Activated T-cell treated with anti-CD3 and anti-CD28 coated beads, Interleukin-2, amount 50 U/mL, for 1 hour (primary cell): ENCODE results near the gene INO80E.
"Not testable (repeated sequence)": the region's sequence is repeated elsewhere in the genome, so short reads cannot be mapped to it uniquely, and the experiment has no call there.

Experiments used
- DNase-seq: peaks from one replicate; pipeline ENCODE4 v3.0.0-alpha.2; 2020

INO80E gene, protein sequence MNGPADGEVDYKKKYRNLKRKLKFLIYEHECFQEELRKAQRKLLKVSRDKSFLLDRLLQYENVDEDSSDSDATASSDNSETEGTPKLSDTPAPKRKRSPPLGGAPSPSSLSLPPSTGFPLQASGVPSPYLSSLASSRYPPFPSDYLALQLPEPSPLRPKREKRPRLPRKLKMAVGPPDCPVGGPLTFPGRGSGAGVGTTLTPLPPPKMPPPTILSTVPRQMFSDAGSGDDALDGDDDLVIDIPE

DNA sequence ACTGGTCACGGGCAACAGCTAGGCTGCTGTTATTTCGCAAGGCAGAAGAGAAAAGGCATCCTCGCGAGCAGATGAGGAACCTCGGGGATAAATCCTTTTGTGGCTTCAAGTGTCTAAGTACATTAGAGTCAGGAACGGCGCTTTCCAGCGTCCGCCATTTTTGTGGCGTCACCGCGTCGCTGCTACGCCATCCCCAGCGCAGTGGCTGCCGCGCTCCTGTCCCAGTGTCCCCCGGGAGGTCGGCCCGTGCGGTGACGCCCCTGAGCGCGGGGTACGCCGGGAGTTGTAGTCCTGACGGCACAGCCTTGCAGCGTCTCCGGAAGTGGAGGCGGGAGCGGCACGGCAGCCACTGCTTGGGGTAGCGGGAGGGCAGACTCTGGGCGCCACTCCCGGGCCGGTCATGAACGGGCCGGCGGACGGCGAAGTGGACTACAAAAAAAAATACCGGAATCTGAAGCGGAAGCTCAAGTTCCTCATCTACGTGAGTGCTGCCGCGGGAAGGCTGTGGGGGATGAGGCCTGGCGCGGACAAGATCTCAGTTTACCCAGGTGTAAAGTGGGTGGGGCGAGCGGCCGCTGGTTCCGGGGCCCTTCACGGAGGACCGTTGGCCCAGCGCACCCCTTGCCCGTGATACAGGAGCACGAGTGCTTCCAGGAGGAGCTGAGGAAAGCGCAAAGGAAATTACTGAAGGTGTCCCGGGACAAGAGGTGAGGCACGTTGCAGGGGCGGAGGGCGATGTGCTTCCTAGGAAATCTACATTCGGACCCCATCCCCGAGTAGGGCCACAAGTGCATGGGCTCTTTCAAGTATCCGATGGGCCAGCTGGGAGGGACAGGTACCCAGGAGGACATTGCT, at the start of gene INO80E:
INO80E (plus strand) TSS at position 331 of the 855 bp plus-strand sequence; CDS start at position 401, 70 bp downstream.
- peak; percentile 99 for DNase-seq

DNA sequence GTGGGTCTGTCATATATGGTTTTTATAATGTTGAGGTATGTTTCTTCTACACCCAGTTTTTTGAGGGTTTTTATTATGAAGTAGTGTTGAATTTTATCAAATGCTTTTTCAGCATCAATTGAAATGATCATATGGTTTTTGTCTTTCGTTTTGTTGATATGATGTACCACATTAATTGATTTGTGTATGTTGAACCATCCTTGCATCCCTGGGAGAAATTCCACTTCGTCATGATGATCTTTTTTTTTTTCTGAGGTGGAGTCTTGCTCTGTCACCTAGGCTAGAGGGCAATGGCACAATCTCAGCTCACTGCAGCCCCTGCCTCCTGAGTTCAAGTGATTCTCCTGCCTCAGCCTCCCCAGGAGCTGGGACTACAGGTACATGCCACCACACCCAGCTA, 48.1 kb upstream of the INO80E start:
- DNase-seq: no peak

DNA sequence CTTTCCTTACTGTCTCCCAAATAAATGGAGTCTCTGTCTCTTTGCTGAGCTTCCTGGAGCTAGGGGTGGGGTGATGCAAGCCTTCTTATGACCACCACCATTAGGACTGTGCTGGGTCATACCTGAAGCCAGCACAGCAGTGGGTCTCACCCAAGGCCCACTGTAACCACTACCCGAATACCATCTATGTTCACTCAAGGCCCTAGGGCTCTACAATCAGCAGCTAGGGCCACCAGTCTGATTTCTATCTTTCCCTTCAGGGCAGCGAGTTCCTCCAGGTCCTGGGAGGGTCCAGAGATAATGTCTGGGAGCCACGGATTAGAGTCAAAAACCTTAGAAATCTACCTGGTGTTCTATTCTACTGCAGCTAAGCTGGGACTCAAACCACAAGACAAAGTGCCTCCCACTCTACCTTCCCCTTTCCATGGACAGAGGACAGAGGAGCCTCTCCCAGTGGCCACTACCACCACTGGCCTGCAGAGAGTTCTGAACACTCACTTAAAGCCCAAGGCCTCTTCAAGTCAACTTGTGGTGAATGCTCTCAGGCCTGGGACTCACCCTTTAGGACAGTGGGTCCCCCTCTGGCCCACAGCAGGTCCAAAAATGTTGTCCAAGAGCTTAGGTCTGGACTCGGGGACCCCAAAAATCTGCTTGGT, 45.1 kb upstream of the INO80E start:
- no peak for DNase-seq

DNA sequence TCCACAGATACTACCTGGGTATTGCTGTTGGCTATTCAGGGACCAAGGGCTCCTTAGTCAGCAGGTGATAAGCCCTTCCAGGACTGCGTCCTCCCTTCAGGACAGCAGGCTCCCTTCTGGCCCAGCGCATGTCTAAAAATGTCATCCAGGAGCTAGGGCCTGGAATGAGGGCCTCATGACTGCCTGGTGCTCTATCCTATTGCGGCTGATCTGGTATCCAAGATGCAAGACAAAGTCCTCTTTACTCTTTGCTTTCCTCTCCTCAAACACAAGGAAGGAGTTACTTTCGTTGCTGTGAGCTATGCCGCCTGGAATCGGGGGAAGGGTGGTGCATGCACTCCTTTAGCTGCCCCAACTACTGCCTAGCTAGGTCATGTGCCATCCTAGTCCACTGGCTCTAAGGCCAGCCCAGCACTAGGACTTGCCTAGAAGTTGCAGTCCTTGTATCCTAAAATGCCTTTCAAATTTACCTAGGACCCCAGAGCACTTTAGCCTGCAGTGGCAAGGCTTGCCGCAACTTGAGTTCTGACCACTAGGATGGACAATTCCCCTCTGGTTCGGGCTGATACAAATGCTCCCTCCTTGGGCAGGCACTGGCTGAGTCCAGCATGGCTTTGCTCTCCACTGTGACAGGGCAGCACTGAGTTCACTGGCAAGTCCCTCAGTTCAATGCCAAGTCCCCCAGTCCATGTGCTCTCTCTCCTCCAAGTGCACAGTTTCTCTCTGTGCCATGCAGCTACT, 44.2 kb upstream of the INO80E start:
- DNase-seq: no peak

DNA sequence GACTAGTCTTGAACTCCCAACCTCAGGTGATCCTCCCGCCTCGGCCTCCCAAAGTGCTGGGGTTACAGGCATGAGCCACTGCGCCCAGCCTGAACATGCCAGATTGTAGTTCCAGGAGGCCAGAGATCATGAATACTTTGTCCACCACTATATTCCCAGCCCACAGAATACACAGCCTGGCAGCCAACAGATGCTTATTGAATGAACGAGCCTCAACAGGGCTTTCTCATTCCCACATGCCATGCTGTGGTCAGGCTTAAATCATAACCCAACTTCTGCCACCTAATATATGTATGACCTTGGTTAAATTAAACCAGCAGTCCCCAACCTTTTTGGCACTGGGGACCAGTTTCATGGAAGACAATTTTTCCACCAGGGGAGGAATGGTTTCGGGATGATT, 37.3 kb upstream of the INO80E start:
- DNase-seq: no peak

DNA sequence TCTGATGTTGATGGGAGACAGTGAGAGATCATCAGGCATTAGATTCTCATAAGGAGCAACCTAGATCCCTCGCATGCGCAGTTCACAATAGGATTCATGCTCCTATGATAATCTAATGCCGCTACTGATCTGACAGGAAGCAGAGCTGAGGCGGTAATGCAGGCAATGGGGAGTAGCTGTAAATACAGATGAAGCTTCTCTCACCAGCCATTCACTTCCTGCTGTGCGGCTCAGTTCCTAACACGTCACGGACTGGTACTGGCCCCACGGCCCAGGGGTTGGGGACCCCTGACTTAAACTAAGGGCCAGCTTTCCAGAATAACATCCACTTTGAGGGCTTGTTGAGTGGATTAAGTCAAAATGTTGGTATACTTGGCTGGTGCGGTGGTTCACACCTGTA, 36.7 kb upstream of the INO80E start:
- no peak for DNase-seq

DNA sequence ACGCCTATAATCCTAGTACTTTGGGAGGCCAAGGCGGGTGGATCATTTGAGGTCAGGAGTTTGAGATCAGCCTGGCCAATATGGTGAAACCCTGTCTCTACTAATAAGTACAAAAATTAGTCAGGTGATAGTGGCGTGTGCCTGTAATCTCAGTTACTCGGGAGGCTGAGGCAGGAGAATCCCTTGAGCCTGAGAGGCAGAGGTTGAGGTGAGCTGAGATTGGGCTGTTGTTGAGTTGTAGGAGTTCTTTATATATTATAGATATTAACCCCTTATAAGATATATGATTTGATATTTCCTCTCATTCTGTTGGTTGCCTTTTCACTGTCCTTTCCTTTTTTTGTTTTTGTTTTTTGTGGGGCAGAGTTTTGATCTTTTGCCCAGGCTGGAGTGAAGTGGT, 36.2 kb upstream of the INO80E start:
- not testable (repeated sequence) for DNase-seq

DNA sequence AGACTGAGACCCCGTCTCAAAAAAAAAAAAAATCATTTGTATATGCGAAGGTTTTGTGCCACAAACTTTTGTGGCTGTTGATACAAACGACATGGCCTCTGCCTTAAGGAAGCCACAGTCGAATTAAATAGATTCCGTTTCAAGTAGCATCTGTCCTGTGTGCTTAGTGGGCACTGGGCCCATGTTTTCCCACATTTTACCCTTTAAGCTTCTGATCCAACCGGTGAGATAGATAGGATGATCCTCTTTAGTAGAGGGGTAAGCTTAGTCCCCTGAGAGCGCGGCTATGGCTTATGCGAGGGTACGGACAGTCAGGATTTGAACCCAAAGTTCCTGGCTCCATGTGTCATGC, 34.9 kb upstream of the INO80E start:
- DNase-seq: no peak

DNA sequence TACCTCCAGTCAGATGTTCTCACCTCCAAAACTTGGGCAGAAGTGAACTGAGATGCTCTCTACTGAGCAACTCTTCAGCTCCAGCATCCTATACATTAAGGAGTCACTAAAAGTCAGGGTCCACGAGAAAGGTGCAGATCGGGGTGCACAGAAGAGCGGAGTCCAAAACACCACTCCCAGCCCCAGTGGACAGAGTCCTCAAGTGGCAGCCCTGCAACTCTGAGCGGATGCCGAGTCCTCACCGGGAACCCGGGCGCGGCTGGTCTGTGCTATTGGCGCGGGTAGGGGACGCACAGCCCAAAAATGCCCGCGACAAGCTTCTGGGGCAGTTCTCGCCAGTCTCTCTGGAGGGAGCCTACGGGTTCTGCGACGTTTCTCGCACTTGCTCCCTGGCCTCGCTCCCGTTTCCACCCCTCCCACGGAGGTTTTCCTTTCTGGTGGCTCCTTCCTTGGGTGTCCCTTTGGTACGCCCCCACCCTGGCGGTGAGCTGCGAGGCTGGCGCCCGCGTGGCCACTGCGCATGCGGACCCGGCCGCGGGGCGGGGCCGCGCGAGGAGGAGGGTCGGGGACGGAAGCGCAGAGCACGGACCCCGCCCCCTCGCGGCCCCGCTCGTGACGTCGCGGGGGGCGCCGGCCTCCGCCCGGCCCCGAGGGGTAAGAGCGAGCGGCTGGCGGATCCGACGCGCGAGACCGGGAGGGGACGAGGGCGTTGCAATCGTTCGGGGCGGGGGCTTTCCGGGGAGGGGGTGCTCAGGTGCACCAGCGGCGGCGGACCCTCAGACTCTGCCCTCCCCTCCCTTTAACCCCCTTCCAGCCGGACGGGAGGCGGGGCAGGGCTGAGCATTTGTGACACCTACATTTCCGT, 34.3 kb upstream of the INO80E start, which contains the start of gene TMEM219:
TMEM219 (plus strand) TSS at position 601 of the 865 bp plus-strand sequence. CDS start 1,065 bp downstream, outside the sequence.
- DNase-seq: peak; percentile 98

DNA sequence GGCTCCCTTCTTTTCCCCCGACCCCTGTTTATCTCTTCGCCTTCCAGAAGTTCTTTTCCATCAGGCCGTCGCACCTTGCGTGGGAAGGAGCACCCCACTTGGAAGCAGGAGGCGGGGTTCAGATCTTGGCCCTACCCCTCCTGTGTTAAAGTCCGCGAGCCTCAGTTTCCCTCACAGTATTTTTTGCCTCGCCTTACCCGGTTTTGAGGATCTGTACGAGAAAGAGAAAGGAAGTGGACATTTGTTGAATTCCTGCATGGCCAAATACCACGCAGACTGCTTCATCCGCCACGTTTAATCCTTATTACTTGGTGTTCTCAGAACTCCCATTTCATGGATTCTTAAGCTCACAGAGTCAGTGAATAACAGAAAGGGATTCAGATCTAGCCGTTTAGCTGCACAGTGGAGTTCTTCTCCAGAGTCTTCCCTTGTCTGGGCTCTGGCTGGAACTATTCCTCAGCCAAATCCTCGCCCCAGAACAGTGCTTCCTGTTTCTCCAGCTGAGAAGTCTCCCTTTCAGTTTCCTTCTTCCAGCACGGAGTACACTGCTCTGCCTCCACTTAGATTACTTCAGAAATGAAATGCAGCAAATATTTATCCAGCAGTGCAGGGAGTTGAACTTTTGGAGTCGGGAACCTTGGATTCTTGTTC, 33.6 kb upstream of the INO80E start:
- no peak for DNase-seq

DNA sequence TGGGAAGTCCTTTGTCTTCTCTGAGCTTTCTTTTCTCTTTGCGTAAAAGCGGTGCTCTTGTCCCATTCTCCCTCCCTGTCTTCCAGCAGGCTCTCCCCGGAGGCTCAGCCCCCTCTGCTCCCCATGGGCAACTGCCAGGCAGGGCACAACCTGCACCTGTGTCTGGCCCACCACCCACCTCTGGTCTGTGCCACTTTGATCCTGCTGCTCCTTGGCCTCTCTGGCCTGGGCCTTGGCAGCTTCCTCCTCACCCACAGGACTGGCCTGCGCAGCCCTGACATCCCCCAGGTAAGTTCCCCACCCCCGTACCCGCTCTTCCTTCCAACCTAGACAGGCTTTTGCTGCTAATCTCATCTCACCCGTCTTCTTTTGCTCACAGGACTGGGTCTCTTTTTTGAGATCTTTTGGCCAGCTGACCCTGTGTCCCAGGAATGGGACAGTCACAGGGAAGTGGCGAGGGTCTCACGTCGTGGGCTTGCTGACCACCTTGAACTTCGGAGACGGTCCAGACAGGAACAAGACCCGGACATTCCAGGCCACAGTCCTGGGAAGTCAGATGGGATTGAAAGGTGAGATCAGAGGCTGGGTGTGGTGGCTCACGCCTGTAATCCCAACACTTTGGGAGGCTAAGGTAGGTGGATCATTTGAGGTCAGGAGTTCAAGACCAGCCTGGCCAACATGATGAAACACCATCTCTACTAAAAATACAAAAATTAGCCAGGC, 32.9 kb upstream of the INO80E start:
- DNase-seq: no peak

DNA sequence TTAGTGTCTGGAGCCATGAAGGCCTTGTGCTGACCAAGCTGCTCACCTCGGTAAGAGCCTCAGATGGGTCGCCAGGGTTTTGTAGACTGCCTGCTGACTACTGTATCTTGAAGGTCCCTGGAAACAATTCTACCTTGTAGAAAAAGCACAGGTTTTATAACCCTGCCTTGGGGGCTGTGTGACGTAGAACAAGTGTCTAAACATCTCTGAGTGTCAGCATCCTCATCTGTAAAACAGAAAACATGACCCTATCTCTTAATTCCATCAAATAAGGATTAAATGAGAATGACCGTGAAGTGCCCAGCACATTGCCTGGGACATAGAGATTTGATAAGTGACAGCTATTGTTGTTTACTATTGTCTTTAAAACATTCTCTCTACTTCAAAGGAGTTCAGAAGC, 27.8 kb upstream of the INO80E start:
- no peak for DNase-seq

DNA sequence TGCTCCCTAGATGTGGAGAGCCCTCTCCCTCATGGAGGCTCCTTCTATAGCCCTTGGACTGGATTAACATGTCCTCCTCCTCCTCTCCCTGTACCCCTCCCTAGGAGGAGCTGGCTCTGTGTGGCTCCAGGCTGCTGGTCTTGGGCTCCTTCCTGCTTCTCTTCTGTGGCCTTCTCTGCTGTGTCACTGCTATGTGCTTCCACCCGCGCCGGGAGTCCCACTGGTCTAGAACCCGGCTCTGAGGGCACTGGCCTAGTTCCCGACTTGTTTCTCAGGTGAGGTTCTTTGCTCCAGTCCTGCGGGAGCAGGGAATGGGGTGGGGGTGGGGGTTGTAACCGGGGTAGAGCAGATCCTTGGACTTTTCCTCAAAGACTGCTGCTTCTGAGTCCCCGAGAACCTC, 24.7 kb upstream of the INO80E start:
- no peak for DNase-seq

DNA sequence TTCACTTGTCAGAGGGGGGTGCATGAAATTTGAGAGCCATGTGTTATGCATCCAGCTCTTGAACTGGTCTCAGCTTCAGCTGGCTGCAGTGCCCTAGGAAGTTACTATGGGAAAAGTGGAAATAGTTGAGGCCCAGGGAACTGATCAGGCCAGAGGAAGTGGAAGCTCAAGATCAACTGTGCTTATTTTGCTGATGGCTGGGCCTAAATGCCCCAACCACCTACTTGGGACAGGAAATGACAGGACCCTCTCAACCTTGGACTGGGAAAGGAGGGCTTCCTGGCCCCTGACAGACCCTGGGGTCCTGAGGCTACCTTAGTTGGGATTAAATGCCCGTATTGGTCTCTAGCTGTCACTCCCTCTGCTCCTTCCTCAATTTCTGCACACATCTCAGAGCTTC, 23.5 kb upstream of the INO80E start:
- no peak for DNase-seq

DNA sequence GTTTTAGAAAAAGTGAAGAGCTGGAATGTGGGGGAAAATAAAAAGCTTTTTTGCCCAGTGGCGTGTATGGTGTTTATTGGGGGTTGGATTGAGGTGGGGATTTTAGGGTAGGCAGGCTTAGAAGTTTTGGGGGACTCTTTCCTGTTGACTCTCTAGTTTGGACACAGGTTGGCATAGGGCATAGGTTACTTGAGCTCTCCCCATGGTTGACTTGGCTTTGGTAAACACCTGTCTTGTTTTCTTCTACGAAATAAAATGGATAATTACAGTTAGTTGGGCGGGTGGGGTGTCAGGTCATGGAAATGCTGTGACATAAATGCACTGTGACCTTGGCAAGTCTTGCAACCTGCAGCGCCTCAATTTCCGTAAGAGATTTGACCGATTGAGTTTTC, 23.1 kb upstream of the INO80E start:
- DNase-seq: no peak

DNA sequence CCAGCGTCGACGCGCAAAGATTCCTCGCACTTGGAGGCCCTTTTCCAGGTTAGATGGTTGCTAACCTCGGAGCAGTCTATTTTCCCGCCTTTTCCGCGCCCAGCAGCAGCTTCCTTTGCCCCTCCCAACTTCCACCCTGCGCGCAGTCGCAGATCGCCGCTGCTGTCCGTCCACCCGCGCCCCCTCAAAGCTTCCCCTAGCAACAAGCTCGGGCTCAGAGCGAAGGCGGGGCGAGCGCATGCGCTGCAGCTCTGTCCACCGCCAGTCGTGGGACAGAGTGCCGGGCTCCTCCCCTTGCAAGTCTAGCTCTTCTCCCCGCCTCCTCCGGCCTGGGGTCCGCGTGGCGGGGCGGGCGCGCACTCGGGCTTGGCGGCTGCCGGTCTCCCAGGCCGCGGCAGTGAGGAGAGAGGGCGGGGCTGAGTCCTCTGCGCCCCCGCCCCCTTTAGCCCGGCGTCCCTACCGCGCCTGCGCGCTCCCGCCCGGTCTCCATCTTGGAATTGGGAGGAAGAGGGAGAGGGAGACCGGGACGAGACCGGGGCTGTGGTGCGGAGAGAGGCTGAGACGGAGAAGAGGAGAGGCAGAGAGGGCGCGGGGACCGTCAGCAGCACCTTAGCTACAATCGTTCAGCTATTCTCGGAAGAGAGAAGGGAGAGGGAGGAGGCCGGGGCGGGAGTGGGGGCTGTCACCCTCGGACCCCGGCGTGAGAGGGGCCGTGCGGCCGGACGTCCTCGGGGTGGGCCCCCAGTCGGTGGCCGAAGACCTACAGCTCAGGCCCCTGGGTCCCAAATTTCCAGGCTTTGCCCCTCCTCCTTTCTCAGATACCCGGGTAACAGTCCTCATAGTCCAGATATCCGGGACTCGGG, 22.4 kb upstream of the INO80E start, which contains the start of gene TAOK2:
TAOK2 (plus strand) TSS at position 485 of the 863 bp plus-strand sequence. CDS start 3,905 bp downstream, outside the sequence.
- peak; percentile 90 for DNase-seq

DNA sequence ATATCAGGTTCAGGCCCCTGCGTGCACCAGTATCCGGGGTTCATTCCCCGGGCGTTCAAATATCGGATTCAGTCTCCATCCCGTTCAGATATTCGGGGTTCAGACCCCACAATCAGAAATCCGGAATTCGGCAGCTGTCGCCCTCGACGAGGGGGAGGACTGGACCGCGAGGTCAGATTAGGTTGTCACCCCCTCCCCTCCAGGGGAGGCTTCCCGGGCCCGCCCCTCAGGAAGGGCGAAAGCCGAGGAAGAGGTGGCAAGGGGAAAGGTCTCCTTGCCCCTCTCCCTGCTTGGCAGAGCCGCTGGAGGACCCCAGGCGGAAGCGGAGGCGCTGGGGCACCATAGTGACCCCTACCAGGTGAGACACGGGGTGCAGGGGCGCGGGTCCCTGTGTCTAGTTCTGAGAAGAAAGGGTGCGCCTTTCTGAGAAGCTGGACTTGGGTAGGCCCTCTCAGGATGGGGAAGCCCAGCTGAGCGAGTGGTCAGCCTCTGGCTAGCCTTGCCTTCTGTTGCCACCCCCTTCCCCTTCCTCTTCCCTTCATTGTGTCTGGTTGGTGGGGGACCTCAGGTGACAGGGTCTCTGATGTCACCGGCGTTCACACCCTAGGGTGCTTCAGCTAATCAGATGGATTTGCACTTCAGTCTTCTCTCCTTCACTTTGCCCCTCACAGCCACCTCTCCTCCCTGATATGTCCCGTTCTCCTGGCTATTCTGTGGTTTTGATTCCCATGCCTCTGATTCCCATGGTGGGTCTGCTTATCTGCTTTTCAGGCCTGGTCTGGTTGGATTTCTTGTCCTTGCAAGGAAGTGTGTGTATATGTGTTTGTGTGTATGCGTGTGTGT, 21.5 kb upstream of the INO80E start:
- peak; percentile 32 for DNase-seq

DNA sequence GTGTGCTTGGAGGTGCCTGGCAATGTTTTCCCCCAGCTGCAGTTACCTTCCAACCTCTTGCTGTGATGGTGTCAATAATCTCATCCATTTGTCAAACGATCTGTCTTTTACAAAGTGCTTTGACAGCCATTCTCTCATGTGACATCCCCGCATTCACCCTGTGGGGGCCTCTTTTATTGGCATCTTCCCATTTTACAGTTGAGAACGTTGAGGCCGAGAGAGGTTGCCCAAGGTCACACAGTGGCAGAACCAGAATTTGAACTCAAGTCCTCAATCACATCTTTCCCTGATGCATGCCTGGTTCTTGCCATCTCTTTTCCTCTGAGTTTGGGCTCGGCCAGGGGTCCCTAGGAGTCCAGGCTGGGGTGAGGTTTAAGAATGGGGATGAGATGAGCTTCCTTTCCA, 20.9 kb upstream of the INO80E start:
- DNase-seq: no peak
